GM19023 (cell line): ENCODE data around the gene RPL37.
"Not testable (repeated sequence)": the region's sequence is repeated elsewhere in the genome, so short reads cannot be mapped to it uniquely, and the experiment has no call there.

Experiments
- ATAC-seq: cut with Tn5 transposase; IDR thresholded peaks from one replicate; pipeline ENCODE4 v1.9.1; 2021; ENCODE audit warnings: mild to moderate bottlenecking, moderate library complexity; ENCODE audit not compliant: unreplicated experiment

RPL37 gene

DNA sequence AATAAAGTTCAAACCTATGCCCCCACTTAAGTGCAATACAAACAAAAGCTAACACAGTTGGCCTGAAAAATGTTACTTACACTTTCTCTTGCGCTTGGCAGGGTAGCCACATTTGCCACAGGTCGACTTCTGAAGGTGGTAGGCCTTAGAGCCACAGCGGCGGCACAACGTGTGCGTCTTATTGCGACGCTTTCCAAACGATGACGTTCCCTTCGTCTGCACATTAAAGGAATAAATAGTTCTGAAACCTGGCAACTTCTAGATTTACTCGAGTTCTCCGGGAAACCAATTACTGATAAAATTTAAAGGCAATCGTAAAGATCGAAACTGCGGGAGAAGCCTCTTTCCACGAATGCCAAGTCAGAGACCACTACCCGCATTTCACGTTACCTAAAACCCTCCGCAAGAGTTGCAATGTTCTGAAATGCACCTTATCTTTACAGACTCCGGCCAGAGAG is 602 bp downstream of the RPL37 start:
- no peak for ATAC-seq

DNA sequence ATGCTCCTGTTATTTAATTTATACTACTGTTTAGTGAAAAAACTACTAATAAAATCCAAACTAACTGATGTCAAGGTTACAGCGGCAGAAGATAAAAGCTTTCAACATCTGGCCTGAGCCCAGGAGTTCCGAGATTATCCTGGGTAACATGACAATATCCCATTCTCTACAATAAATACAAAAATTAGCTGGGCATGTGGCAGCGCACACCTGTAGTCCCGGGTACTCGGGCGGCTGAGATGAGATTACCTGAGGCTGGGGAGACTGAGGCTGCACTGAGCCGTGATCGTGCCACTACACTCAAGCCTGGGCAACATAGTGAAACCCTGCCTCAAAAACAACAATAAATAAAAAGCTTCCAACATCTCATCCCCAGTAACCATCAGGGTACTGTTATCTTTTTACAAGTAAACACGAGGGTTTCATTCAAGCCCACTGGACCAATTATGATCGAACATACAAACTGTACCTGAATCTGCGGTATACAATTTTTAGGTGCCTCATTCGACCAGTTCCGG is 1.3 kb downstream of the RPL37 start:
- ATAC-seq: no peak

- no peak for ATAC-seq
These were observed 2.7 kb downstream of the RPL37 start for GRCh38 chr5:40832345-40832744.

DNA sequence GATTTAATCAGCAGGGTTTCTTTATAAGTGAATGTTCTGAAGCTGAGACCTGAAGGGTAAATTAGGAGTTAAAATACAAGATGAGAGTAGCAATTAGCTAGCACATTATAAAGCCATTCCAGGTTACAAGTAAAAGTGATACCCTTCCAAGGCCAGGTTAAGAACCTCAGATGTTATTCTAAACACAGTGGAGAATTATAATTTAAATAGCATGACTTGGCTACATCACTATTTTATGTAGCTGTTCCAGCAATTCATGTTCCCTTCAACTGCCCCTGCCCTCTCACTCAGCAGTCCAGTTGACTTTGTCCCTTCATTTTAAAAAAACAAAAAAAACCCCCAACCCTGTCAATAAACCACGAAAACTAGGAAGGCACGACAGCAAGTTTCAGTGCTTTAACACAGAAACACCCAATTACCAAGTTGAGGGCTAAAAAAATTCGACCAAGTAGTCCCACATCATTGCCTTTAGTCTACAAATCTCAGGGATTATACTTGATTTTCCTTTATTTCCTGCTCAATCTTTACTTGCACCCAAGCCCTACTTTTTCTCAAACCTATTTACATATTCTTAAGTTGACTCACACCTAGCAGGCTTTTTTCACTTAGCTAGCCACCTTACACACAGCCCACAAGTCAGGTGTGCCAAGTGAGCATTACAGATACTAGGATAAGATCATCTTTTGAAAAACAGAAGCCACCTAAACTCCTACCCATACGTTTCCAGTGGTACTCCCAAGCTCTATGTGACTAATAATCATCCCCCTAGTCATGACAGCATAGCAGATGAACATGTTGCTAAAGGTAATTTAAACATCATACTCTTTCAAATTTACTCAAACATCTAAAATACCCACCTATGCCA is 3.4 kb downstream of the RPL37 start:
- no peak for ATAC-seq

GRCh38 chr5:40829748-40830533 is 5.1 kb downstream of the RPL37 start:
- ATAC-seq: no peak

DNA sequence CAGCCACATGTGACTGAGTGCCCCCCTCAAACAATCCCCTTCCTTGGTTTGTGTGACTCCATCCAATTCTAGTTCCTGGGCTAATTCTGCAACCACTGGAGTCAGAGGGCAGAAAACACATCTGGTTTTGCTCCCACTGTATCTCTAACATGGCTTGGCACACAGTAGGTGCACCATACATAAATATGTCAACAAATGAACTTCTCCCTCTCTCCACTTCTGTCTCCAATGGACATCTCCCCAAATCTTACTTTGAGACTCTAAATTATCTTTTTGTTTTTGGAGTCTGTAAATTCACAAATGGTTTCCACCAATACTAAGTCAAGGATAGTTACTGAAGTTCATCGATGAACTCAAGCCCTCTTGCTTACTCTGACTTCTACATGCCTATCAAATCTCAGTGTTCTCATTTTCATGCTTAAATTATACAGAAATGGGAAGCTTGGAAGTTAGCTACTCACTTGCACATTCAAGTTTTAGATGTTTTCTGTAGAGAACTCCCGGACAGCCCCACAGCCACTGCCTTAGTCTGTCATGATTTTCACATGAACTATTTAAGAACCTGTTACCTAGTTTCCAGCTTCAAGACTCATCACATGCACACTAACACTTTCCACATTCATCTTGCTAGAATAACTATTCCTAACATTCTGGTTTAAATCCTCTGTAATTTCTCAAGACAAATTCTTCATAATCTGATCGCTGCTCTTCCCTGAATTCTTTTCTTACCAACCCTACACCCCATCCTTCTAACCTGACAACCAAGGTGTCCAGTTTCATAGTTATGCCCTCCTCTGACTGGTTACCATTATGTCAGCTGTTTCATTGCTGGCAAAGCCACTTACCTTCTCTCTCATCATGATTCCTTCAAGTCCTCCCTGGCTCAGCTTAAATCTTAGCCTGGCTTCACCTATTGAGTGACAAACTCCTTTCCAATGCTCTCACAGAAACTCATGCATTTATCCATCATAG is 6.0 kb downstream of the RPL37 start:
- ATAC-seq: no peak

GRCh38 chr5:40828021-40828631 is 6.9 kb downstream of the RPL37 start:
- ATAC-seq: no peak

- no peak for ATAC-seq
These were observed 7.6 kb downstream of the RPL37 start for GRCh38 chr5:40827188-40827977.

GRCh38 chr5:40826489-40827187 is 8.4 kb downstream of the RPL37 start:
- ATAC-seq: no peak

DNA sequence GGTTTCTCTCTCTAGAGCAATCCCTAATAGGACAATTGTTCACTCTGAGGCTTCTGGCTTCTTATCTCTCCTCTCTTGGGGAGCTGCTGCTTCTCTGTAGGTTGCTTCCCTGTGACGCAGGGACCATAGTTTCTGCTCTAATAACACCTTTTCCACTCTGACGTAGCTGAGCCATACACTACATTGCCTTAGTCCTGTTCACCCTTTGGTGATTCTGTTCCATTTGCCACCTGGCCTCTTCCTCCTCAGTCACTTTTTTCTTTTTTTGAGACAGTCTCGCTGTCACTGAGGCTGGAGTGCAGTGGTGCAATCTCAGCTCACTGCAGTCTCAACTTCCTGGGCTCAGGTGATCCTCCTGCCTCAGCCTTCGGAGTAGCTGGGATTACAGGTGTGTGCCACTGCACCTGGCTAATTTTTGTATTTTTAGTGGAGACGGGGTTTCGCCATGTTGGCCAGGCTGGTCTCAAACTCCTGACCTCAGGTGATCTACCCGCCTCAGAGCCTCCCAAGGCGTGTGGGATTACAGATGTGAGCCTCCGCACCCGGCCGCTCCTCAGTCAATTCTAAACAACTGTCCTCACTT is 9.5 kb downstream of the RPL37 start:
- not testable (repeated sequence) for ATAC-seq

DNA sequence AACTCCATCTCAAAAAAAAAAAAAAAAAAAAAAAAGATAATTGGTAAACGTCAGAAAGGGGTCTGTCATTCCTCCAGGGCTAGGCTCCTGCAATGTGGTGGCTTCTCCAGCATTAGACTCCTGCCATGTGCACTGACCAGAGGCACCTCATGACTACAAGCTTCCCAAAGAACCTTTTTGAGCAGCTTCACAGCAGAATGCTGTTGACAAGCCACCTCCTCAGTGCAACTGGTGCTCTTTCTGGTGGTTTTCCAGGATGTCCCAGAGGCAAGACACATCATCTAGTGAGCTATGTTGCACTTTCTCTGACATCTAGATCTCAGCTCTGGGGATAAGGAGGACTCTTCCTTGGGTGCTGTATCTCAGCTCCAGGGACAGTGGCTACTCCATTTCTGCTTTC is 11.6 kb downstream of the RPL37 start:
- ATAC-seq: no peak

DNA sequence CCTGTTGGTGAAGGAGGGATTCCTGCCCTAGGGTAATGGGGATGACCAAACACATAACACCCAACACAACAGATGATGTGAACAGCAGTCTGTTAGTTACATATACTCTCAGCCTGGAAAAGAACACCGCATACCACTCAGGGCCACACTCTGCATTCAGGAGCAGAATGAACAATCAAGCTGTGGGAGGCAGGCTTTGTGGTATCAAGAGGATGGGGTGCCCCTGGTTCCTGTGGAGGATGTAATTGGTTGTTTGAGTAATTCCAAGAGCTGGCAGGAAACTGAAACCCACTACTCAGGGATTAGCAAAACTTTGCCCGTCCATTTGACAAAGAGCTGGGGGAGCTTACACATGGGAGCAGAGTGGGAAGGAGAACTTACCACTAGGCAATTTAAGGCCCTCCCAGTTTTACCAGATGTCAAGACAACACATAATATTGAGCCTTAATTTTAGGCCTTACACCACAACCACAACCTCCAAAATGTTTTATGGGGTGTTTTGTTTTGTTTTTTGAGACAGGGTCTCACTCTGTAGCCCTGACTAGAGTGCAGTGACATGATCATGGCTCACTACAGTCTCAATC is 21.2 kb downstream of the RPL37 start:
- no peak for ATAC-seq

DNA sequence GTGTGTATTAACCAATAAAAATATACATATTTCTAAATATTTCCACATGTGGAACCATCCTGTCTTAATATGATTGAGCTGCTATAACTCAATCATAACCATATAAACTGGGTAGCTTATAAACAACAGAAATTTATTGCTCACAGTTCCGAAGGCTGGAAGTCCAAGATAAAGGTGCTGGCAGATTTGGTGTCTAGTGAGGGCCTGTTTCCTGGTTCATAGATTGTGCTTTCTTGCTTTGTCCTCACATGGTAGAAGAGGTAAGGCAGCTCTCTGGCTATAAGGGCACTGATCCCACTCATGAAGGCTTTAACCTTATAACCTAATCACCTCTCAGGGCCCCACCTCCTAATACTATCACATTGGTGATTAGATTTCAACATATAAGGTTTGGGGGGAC is 22.9 kb downstream of the RPL37 start:
- ATAC-seq: no peak

GRCh38 chr5:40801771-40802562 is 33.1 kb downstream of the RPL37 start:
- ATAC-seq: no peak

DNA sequence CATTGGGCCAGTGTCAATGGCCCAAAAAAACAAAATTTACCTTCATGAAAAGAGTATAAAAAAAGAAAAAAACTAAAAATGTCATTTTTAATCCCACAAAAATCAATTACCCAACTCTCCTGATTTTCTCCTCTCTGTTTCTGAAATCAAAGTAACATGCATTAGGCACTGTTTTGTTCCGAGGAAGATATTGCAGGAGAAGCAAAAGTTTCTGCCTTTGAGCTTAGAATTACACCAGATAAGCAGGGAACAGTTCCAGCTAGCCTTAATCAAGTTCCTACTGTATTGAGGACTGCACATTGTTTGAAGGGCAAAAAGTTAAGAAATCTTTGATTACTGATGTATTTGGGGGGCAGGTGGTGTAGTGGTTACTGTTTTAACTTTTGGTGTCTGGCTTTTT is 35.8 kb downstream of the RPL37 start:
- no peak for ATAC-seq

GRCh38 chr5:40798801-40799210 is 36.2 kb downstream of the RPL37 start:
- no peak for ATAC-seq
